H9 (cell line): ENCODE measurements around the gene PDLIM3. TPM values are rescaled to one million over a fixed set of nuclear protein-coding genes. Genes with fewer than 3 reads are reported as not detected.

Experiments used
- DNase-seq: peaks from one replicate; pipeline ENCODE4 v3.0.0-alpha.2; 2017
- H2AFZ ChIP-seq: one replicate; pipeline ENCODE4 v1.6.1; 2013; ENCODE audit warnings: mild to moderate bottlenecking, low read length, control low read depth, moderate library complexity
- H2AK5ac ChIP-seq: 2 replicates; pipeline ENCODE4 v1.6.1; 2013; ENCODE audit warnings: low read length, control low read depth, mixed read lengths; ENCODE audit not compliant: insufficient read length
- H2BK120ac ChIP-seq: one replicate; pipeline ENCODE4 v1.6.1; 2013; ENCODE audit warnings: low read depth, mild to moderate bottlenecking, low read length, control low read depth, inconsistent platforms; ENCODE audit not compliant: poor library complexity, severe bottlenecking
- H2BK12ac ChIP-seq: 2 replicates; pipeline ENCODE4 v1.6.1; 2013; ENCODE audit warnings: low read length, control low read depth, mixed read lengths, low read depth; ENCODE audit not compliant: insufficient read length
- H2BK15ac ChIP-seq: 2 replicates; pipeline ENCODE4 v1.6.1; 2013; ENCODE audit warnings: low read depth, low read length, control low read depth
- H2BK20ac ChIP-seq: one replicate; pipeline ENCODE4 v1.6.1; 2013; ENCODE audit warnings: low read depth, mild to moderate bottlenecking, low read length, control low read depth, inconsistent platforms; ENCODE audit not compliant: poor library complexity, severe bottlenecking
- H2BK5ac ChIP-seq: 2 replicates; pipeline ENCODE4 v1.6.1; 2013; ENCODE audit warnings: low read length, control low read depth, mixed read lengths; ENCODE audit not compliant: insufficient read length
- H3K14ac ChIP-seq: 2 replicates; pipeline ENCODE4 v1.6.1; 2013; ENCODE audit warnings: low read length, control low read depth; ENCODE audit not compliant: insufficient read depth
- H3K18ac ChIP-seq: 2 replicates; pipeline ENCODE4 v1.6.1; 2013; ENCODE audit warnings: low read depth, mild to moderate bottlenecking, mixed read lengths, low read length, control low read depth; ENCODE audit not compliant: insufficient read length
- H3K23ac ChIP-seq: 2 replicates; pipeline ENCODE4 v1.6.1; 2013; ENCODE audit warnings: low read length, control low read depth, mixed read lengths, low read depth; ENCODE audit not compliant: insufficient read length
- H3K23me2 ChIP-seq: 2 replicates; pipeline ENCODE4 v1.6.1; 2013; ENCODE audit warnings: low read depth, mild to moderate bottlenecking, mixed read lengths, low read length, control low read depth; ENCODE audit not compliant: insufficient read length, poor library complexity, severe bottlenecking
- H3K27ac ChIP-seq: 2 replicates; pipeline ENCODE4 v1.5.1; 2013; ENCODE audit warnings: low read length, control low read depth, mixed read lengths, low read depth; ENCODE audit not compliant: insufficient read length
- H3K27me3 ChIP-seq: 2 replicates; pipeline ENCODE4 v1.6.1; 2013; ENCODE audit warnings: low read length, control low read depth, inconsistent platforms; ENCODE audit not compliant: insufficient read depth
- H3K4ac ChIP-seq: 2 replicates; pipeline ENCODE4 v1.6.1; 2013; ENCODE audit warnings: low read depth, mild to moderate bottlenecking, control low read depth, inconsistent platforms, low read length, moderate library complexity
- H3K4me1 ChIP-seq: 2 replicates; pipeline ENCODE4 v1.6.1; 2013; ENCODE audit warnings: low read length, control low read depth, inconsistent platforms; ENCODE audit not compliant: insufficient read depth
- H3K4me2 ChIP-seq: 2 replicates; pipeline ENCODE4 v1.6.1; 2013; ENCODE audit warnings: low read length, control low read depth, mixed read lengths; ENCODE audit not compliant: insufficient read length, insufficient read depth
- H3K56ac ChIP-seq: 2 replicates; pipeline ENCODE4 v1.6.1; 2013; ENCODE audit warnings: low read depth, mild to moderate bottlenecking, mixed read lengths, low read length, control low read depth; ENCODE audit not compliant: insufficient read length
- H3K79me1 ChIP-seq: 2 replicates; pipeline ENCODE4 v1.6.1; 2013; ENCODE audit warnings: low read depth, mild to moderate bottlenecking, moderate library complexity, low read length, control low read depth, inconsistent platforms; ENCODE audit not compliant: insufficient read depth, poor library complexity, severe bottlenecking
- H3K79me2 ChIP-seq: 2 replicates; pipeline ENCODE4 v1.6.1; 2013; ENCODE audit warnings: low read length, control low read depth, inconsistent platforms; ENCODE audit not compliant: insufficient read depth
- H3K9ac ChIP-seq: 2 replicates; pipeline ENCODE4 v1.6.1; 2013; ENCODE audit warnings: low read length, control low read depth, mixed read lengths; ENCODE audit not compliant: insufficient read length; ENCODE audit errors: extremely low read depth
- H3K9me3 ChIP-seq: one replicate; pipeline ENCODE4 v1.6.1; 2013; ENCODE audit warnings: low read depth, low read length, inconsistent platforms; ENCODE audit not compliant: control insufficient read depth
- H3T11ph ChIP-seq: one replicate; pipeline ENCODE4 v1.6.1; 2013; ENCODE audit warnings: mild to moderate bottlenecking, low read length, control low read depth, inconsistent platforms
- H4K20me1 ChIP-seq: one replicate; pipeline ENCODE4 v1.6.1; 2013; ENCODE audit not compliant: control insufficient read depth, insufficient read length, insufficient read depth
- H4K5ac ChIP-seq: 2 replicates; pipeline ENCODE4 v1.6.1; 2013; ENCODE audit warnings: low read depth, mild to moderate bottlenecking, mixed read lengths, low read length, control low read depth; ENCODE audit not compliant: insufficient read length
- H4K8ac ChIP-seq: replicated peaks from 2 replicates; pipeline ENCODE4 v1.6.1; 2013; ENCODE audit warnings: low read length, control low read depth, mixed read lengths, low read depth; ENCODE audit not compliant: insufficient read length
- H4K91ac ChIP-seq: 2 replicates; pipeline ENCODE4 v1.6.1; 2013; ENCODE audit warnings: low read depth, mild to moderate bottlenecking, moderate library complexity, mixed read lengths, low read length, control low read depth; ENCODE audit not compliant: insufficient read length
- H3K27ac Mint-ChIP-seq, 3 experiments: 2 replicates in 2 of 3; 3 replicates in 1 of 3; pipeline ENCODE4 v1.8.0; 2020 to 2021; ENCODE audit warnings: mixed read lengths in 3 of 3, mild to moderate bottlenecking in 1 of 3, moderate library complexity in 1 of 3
- H3K27me3 Mint-ChIP-seq: 2 replicates; pipeline ENCODE4 v1.8.0; 2021; ENCODE audit warnings: low read depth, mild to moderate bottlenecking, moderate library complexity, mixed read lengths
- H3K36me3 Mint-ChIP-seq, 3 experiments: 2 replicates in 2 of 3; 3 replicates in 1 of 3; pipeline ENCODE4 v1.8.0; 2020 to 2021; ENCODE audit warnings: low read depth in 3 of 3, mixed read lengths in 3 of 3; ENCODE audit not compliant: insufficient read depth in 1 of 3
- H3K4me1 Mint-ChIP-seq, 2 experiments: 2 replicates each; pipeline ENCODE4 v1.8.0; 2020; ENCODE audit warnings: mixed read lengths in 2 of 2
- H3K4me3 Mint-ChIP-seq, 2 experiments: 2 replicates in 1 of 2; 3 replicates in 1 of 2; pipeline ENCODE4 v1.8.0; 2020 to 2021; ENCODE audit warnings: mild to moderate bottlenecking in 2 of 2, mixed read lengths in 2 of 2, moderate library complexity in 1 of 2
- H3K9me3 Mint-ChIP-seq, 2 experiments: 2 replicates in 1 of 2; 3 replicates in 1 of 2; pipeline ENCODE4 v1.8.0; 2020; ENCODE audit warnings: mild to moderate bottlenecking in 2 of 2, mixed read lengths in 2 of 2, moderate library complexity in 1 of 2
- CTCF ChIP-seq: fragments of 200-600 bp; sonication (generic); conservative IDR thresholded peaks from 3 replicates; pipeline ENCODE4 v1.8.0; 2021; ENCODE audit warnings: antibody characterized with exemption, mild to moderate bottlenecking
- WGBS: extraction: QIAGEN DNeasy Blood & Tissue Kit; methylation state at CpG from one replicate; pipeline ENCODE4 v1.1.7; 2013; ENCODE audit warnings: missing lambda C conversion rate, low lambda C conversion rate, mixed read lengths; ENCODE audit not compliant: insufficient read length; ENCODE audit errors: extremely low coverage; 5-methylcytosine and 5-hydroxymethylcytosine counted together
- total RNA-seq: library from RNA; stranded (reverse); gene quantifications from 2 replicates; pipeline ENCODE4 v1.2.1, GENCODE V29; 2021

PDLIM3 gene
- total RNA-seq, 1 experiment from 2014 or later, result 12.0 TPM

GRCh38 chr4:185524888-185525863 is 10.1 kb downstream of the PDLIM3 start:
- no peaks in the 10 kb centered on the region; the same call in none of the 2 replicates for H3K27me3 Mint-ChIP-seq
- no peak overlapping the region for H3K4ac ChIP-seq
- no peak overlapping the region for H2AK5ac ChIP-seq
- DNase-seq, result no peak
- no peak overlapping the region for H4K91ac ChIP-seq
- H3K23me2 ChIP-seq, result no peaks in the 10 kb centered on the region
- H3K79me1 ChIP-seq, result no peaks in the 10 kb centered on the region
- H3K36me3 Mint-ChIP-seq, result peaks cover 0 to 17% (median 0%) of the 10 kb centered on the region in 3 experiments; a peak in 3 of 7 replicates
- H3T11ph ChIP-seq, result no peak overlapping the region
- no peak overlapping the region for H2BK120ac ChIP-seq
- no peak overlapping the region for H2BK12ac ChIP-seq
- no peak overlapping the region for H3K4me3 Mint-ChIP-seq
- no peak overlapping the region for H3K56ac ChIP-seq
- H3K27ac ChIP-seq, result no peak overlapping the region
- H3K27ac Mint-ChIP-seq, result no peak overlapping the region
- H4K20me1 ChIP-seq, result no peaks in the 10 kb centered on the region
- no peak overlapping the region for H2BK15ac ChIP-seq
- H4K5ac ChIP-seq, result no peak overlapping the region
- no peak overlapping the region for H3K14ac ChIP-seq
- H4K8ac ChIP-seq, result no peak overlapping the region
- no peak overlapping the region for H3K9ac ChIP-seq
- H3K18ac ChIP-seq, result no peak overlapping the region
- no peak overlapping the region for H2BK20ac ChIP-seq
- H3K4me1 ChIP-seq, result no peaks in the 10 kb centered on the region
- no peak overlapping the region for H2AFZ ChIP-seq
- no peak for TF ChIP-seq CTCF
- no peak overlapping the region for H2BK5ac ChIP-seq
- peaks cover 0 to 6% of the 10 kb centered on the region in 2 experiments; a peak in 3 of 5 replicates for H3K9me3 Mint-ChIP-seq
- no peak overlapping the region for H3K23ac ChIP-seq
- H3K9me3 ChIP-seq, result no peaks in the 10 kb centered on the region
- H3K4me1 Mint-ChIP-seq, result 0 out of 4 replicates have a peak, but pooled peaks cover 0 to 2% of the 10 kb centered on the region in 2 experiments
- H3K79me2 ChIP-seq, result no peaks in the 10 kb centered on the region
- no peaks in the 10 kb centered on the region for H3K27me3 ChIP-seq
- WGBS, result no CpG with 5 or more reads among the region's 5 CpGs
- H3K4me2 ChIP-seq, result no peak overlapping the region
